NCI-H345 treated with DMSO at 0.1 percent for 48 hours (cell line): Measurements from ENCODE around the gene WDR72.
A peak's percentile ranks its signal among the peaks of the same experiment; 100 is the strongest.
"Not testable (repeated sequence)": the region's sequence is repeated elsewhere in the genome, so short reads cannot be mapped to it uniquely, and the experiment has no call there.

ENCODE experiments used
- DNase-seq: peaks from one replicate; lab custom pipeline; 2025; ENCODE audit not compliant: unreplicated experiment; lab: John Stamatoyannopoulos, UW

The WDR72 gene

DNA sequence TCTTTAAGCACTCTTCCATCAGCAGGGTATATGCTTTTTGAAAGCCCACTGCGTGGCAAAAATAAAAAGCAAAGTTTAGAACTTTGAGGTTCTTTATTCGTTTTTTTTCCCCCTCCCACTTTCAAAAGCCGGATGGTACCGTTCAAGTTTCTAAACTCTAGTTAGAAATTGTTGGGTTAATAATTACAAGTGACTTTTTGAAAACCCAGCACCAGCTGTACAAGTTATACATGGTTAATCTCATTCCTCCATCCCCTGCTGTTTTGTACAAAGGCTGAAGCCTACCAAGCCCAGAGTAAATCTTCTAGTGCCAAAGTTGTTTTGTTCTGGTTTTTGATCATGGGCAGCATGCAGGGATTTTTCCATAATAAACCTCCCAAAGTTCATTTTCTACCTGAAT is 48.6 kb downstream of the WDR72 start:
- peak; percentile 28 for DNase-seq

DNA sequence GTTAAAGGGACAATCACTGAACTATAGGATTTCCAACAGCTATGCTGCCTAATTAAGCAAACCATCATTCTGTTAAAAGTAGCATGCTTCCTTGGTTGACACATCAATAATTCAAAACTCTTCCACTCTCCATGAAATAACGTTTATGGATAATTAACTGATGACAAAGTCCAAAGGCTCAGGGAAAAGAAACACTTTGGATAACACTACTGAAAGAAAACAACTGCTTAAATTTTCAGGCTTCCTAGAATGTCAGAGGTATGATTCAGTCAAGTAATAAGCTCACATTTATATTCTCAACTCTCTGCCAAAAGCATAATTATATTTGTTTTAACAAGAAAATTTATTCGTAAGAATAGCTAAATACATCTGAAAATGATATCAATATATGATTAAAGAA is 49.6 kb downstream of the WDR72 start:
- no peak for DNase-seq

DNA sequence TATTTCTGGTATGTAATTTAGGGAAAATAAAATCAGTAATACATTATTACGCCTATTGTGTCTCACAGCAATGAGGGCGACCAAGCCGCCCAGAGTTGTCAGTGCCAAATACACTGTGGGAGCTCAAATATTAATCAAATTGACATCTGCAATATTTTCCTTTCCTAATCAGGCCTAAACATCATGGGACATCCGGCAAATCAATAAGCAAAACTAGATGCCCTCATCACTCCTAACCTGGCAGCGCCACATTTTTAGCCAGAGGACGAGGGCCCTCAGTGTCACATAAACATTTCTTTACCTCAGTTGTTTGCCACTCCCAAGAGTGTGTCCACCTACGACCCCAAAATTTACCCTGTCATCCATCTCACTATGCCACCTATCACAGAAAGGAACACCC is 64.1 kb downstream of the WDR72 start:
- DNase-seq: no peak

DNA sequence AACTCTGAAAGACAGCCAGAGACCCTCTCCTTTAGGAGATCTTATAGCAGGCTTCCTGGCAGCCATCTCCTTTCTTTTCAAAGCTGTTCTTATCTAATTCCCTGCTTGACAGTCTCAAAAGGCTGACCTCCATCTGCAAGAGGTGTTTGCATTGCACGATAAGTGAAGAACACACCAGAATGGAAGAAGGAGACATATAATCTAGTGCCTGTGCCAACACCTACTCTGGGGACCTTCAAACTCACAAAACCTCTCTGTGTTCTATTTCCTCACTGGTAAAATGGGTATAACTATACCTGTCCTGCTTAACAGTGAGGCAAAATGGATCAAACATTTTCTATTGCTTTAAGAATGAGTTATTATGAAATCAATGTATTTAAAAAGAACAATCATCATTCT is 65.0 kb downstream of the WDR72 start:
- DNase-seq: no peak

DNA sequence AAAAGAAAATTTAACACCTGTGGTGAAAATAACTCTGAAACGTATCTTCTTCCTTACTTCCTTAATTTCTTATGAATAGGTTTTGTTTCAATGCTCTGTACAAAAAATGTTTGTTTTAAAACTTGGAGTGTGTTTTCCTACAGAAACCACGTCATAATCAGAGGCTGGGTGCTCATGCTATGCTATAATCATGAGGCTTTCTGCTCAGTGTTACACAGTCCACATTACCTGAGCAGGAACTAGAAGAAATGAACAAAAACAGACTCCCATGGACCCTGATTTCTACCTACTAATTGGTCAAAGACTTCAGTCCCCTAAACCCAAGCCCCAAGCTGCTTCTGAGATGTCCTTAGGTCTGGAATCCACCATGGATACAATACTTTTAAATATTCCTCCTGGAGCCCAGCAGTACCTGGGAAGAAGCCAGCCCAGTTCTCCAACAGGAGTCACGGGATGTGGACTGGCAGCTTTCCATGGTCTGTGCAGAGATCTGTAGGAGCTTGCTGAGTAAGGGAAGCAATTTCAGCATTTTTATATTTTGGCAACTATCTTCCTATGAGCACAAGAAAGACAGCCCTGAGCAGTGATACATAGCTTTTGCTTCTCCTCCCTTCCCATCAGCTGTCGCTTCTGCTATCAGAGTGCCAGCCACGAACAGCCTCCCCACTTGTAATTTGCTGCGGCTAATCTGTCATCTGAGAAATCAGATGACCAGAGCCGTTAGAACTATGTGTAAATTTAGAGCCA is 65.6 kb downstream of the WDR72 start:
- no peak for DNase-seq

DNA sequence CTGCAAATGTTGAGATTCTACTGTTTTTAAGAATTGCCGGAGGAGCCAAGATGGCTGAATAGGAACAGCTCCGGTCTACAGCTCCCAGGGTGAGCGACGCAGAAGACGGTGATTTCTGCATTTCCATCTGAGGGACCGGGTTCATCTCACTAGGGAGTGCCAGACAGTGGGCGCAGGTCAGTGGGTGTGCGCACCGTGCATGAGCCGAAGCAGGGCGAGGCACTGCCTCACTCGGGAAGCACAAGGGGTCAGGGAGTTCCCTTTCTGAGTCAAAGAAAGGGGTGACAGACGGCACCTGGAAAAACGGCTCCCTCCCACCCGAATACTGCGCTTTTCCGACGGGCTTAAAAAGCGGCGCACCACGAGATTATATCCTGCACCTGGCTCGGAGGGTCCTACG is 75.3 kb downstream of the WDR72 start:
- not testable (repeated sequence) for DNase-seq

DNA sequence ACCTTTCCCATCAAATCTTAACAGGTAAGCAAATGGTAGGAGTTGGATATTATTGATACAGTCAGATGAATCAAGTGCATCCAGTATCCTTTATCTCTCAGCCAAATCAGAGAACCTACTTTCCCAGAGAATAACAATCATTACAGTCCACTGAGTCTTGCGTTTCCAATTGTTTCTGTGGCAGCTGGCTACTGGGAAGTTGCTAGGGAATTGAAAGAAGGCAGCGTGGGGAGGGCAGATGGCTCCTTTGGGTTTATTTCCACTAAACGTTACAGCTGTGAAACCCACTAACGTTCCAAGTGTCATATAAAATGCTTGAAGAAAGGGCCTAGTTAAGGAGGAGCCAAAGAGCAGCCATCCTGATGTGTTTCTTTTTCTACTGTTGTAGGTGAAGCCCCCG is 78.4 kb downstream of the WDR72 start:
- no peak for DNase-seq

DNA sequence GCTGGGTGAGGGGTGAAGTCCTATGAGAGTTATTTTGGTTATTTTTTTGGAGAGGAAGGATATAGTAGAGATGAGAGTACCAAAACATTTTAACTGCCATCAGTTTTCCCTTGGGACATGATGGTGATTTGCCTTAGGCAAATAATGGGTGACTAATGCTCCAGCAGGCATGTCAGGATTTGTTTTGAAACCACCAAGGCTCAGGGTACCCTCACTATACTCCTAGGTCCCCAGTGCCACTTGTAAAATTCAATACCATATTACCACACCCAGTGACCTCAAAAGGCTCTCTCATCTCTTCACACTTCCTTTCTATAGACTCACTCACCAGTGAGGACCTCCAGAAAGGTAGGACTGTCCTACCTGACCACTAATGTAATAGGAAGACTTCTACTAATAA is 83.6 kb downstream of the WDR72 start:
- DNase-seq: no peak

DNA sequence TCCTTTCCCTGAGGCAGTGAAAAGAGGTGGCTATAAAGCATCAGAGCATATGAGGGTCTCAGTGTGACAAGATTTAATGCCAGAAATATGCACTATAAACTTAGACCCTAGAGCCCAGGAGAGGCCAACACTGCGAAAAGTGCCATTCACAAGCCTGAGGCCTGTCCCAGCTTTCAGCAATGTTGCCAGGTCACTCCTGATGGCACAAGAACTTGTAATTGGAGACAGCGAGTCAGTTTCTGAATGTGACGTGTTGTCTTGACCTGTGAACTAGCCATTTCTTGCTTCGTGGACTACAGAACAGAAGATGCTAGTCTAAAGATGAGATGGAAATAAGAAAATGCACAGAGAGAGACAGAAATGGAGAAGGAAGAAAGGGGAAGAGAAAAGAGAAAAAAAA is 87.9 kb downstream of the WDR72 start:
- no peak for DNase-seq

DNA sequence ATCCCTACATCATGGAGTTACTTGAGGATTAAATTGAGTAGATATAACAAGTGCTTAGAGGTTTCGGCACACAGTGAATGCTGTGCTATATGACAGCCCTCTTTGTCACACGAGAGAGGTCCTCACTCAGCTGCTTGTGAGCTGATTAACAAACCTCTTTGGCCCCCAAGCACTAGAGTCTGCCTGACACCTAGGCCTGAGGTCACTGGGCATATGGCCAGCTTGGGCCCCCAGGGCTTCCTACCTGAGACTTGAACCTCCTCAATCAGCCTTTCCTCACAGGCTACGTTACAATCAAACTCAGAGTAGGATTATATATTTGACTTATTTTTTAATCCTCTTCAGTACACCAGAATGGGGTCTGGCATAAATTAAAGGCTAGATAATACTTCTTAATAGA is 88.8 kb downstream of the WDR72 start:
- DNase-seq: no peak

DNA sequence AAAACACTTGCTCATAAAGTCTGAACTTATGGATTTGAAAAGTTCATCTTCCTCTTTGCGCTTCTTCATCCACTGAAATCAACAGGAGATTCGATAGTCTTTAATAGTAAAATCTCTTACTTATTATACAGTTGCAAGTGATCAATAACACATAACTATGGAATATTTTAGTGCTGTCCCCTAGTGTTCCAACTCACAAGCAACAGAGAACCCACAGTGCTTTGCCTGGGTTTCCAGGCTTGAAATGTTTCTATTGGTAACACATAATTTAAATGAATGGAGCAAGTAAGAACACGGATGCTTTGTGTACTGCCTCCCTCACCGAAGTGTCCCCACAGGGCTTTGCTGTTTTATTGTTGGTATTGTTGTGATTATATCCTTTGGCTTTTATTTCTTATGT is 93.5 kb downstream of the WDR72 start:
- DNase-seq: no peak

DNA sequence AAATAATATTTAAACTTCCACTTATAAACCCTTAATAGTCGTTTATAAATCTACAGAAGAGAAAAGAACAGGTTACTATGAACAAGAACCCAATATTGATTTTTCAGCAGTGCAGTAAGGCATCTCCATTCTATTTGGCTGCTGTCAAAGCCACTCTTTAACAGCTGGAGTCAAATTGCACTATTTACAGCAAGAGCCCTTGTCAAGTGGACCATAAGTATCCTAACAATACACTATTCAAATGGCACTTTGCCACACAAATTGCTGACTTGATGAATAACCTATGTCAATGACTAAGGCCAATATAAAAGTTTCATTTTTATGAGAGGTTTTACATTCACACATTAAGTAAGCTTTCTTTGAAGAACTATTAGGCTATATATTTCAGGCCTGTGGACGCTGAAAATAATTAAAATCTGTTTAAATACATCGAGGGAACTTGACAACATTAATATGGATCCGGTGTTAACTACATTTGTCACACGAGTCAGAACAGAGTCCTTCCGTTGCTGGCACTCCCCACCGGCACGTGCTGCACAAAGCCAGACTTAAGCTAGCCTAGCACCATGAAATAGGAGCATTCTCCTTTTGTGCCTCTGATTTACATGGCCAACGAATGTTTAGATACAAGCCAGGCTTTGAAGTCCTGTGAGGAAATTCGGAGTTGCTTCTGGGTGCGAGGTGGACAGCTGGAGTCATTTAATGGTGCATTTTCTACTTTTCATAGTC is 100.5 kb downstream of the WDR72 start:
- peak; percentile 90 for DNase-seq

DNA sequence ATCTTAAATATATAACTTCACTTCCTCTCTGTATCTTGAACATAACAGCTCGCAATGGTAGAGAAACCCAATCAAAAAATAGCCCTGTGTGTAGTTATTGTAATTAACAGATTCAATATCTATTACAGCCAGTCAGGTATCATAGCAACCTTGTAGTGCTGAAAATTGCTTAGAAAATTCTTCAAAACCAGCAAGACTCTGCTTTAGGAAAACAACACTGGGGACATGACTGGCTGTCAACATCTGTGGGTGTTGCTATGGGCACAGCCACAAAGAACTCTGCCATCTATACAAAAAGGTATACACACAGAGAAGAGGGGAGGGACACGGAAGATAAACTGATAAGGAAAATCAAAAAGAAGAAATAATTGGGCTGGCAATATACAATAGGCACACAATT is 101.2 kb downstream of the WDR72 start:
- peak; percentile 28 for DNase-seq

DNA sequence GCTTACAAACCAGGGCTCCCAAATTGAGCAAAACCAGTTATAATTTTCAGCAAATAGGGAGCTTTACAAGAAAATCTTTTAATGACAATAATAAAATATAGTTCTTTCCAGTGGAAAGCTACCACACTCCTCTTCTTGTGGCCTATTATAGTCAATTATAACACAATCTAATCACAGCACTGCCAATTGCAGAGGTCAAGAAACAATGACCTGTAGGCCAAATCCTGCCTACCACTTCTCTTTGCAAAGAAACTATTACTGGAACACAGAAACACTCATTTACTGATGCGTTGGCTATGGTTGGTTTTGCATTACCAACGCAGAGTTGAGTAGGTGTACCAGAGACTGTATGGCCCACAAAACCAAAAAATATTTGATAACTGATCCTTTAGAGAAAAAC is 110.5 kb downstream of the WDR72 start:
- no peak for DNase-seq

DNA sequence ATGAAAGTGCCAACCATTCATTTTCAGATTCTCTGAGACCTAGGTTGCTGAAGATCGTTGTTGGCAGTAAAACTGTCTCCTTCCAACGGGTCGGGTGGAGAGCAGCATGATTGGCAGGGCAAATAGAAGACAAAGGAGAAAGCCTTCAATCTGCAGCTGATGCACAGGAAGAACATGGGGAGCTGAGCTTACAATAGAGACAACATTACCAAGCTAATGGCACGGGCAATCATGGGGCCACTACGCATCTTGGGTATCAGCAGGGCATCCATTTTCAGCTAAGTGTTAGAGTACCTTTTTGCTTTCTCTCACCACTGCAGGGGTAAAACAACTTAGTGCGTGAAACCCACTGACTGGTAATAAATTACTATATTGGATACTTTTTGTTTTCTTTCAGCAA is 114.8 kb downstream of the WDR72 start:
- DNase-seq: peak; percentile 38

DNA sequence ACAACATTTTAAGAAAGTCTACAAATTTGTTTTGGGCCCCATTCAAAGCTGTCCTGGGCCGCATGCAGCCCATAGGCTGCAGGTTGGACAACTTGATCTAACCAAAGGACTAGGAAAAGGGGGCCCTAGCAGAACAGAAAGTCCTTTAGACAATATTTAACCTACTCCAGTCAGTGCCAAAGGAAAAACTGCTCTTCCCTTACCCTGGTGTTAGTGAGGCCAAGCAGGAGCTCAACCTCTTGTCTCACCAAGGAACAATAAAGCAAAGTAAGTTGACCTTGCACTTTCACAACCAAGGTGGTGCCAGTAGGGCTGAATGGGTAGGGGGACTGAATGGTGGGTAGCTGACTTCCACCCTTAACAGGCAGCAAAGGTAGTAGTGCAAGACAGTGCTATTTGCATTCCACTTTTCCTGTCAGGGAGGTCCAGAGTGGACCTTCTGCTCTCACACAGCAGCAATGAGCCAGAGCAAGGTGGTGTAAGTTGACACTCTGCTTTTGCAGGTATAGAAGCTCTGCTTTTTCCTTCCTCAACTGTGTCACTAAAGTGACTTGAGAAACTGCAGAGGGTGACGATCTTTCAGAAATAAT is 124.9 kb downstream of the WDR72 start:
- no peak for DNase-seq

DNA sequence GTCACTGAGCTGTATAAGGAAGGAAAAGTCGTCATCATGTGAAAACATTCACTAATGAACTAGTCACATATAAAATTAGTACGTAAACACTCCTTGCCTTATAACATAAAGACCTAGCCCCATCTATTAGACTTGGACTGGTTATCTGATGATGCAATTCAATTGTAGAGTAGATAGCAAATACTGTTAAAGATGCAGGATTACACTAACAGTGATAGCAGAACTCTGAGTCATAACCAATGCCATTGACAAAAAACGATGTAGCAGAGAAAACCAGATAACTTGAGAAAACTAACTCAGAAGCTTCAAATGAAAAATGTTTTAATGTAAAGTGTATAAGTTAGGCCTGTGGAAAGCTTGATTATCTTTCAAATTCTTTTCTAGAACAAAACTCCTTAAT is 132.2 kb downstream of the WDR72 start:
- no peak for DNase-seq

DNA sequence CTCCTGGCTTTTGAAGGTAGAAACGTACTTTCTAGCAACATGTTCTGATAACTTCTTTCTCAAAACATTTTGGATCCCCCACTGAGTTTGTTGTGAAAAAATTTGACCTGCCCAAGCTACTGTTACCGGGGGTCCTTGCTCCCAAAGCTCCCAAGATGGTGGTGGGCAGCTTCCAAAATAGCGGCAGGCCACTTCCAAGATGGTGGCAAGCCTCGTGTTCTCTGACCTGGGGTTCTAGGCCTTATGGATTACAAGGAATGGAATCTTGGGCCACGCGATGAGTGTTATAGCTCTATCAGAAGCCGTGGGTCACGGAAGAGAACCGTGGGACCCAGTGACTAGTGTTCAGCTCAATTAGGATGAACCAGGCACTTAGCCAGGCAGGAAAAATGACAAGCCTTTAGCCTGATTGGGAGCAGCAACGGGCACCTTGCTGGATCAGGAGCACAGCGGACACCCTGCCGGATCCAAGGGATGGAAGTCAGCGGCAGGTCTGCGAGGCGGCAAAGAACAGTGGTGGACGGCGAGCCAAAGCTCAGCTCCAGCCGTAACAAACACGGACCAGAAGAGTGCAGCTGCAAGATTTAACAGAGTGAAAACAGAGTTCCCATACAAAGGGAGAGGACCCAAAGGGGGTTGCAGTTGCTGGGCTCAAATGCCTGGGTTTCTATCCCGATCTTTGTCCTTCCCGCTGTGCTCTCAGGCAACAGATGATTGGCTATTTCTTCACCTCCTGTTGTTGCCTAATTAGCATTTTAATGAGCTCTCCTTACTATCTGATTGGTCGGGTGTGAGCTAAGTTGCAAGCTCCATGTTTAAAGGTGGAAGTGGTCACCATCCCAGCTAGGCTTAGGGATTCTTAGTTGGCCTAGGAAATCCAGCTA is 133.3 kb downstream of the WDR72 start:
- DNase-seq: no peak

DNA sequence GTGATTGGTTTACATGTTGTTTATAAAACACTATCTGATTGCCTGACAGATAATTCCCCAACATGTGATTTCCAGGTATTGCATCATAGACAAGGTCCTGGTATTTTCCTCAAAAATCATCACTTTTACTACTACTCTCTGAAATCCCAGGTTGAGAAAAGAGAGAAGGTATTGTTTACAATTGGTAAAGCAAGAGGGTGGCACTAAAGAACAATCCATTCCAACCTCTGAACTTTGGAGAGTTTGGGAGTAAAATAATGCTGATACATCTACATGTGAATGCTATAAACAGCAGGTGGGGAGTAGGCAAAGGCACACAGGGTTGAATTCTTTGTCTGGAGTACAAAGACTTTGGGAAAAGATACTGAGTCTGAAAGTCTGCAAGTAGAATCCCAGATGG is 134.2 kb downstream of the WDR72 start:
- DNase-seq: no peak

DNA sequence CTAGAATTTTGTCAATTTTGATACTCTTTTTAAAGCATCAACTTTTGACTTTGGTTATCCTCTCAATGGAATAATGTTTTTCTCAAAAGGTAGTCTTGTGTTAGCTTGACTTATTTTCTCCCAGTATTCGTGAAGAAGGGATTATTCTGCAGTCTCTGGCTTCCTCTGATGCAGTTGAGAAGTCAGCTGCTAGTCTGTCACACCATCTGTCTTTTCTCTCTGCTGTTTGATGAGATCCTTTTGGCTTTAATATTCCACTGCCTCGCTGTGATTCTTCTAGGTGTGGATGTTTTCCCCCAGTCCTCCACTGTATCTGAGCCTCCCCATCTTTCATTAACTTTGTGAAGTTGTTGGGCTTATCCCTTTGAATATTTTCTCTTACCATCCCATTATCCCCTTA is 141.0 kb downstream of the WDR72 start:
- DNase-seq: no peak

DNA sequence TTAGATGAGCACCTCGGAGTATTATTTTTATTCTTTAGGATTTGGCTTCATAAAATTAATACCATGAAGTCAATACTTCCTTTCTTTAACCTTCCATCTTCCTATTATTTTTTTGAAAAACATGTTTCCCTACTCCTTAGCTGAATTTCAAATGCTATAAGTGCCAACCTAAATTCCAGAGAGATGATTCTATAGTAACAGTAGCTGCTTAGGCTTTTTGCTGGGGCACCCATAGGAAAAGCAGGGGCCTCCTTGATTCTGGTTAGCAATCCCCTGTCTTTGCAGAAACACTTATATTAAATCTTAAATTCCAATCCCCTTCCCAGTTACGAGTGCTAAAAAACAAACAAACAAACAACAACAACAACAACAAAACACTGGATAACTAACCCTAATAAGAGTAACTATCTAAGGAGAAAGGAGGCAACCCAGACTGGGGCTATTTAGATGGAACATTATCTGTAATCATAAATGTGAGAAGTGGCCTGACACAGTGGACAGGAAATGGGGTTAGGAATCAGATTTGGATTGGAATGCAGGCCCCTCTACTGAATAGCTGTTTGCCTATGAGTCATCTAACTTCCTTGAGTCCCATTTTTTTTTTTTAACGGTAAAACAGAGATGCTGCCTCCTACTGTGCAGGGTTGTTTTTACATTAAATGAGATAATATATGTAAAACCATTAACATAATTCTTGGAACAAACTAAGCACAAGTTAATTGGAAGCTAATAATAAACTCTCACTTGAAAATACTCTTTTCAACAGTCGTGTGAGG is 148.1 kb downstream of the WDR72 start:
- DNase-seq: no peak
